SK-N-SH treated with all-trans-retinoic acid at 6 μM for 48 hours (cell line): Measurements from ENCODE around the gene CACNA2D2.

ENCODE experiments used
- PPARA ChIP-seq: fragments of 250-450 bp; sonication (Bioruptor Pico); IDR thresholded peaks from 2 replicates; pipeline ENCODE4 v1.5.0; 2020; ENCODE audit warnings: mild to moderate bottlenecking, borderline replicate concordance
- RARB ChIP-seq: fragments of 250-450 bp; sonication (Bioruptor Pico); IDR thresholded peaks from 2 replicates; pipeline ENCODE4 v1.8.0; 2021; ENCODE audit warnings: mild to moderate bottlenecking, moderate library complexity
- TCF4 ChIP-seq: fragments of 250-450 bp; sonication (Bioruptor Pico); IDR thresholded peaks from 2 replicates; pipeline ENCODE4 v1.8.0; 2021; ENCODE audit warnings: mild to moderate bottlenecking, moderate library complexity, borderline replicate concordance
- ZFP3 ChIP-seq: fragments of 250-450 bp; sonication (Bioruptor Pico); IDR thresholded peaks from 2 replicates; pipeline ENCODE4 v1.5.0; 2020; ENCODE audit warnings: mild to moderate bottlenecking, moderate library complexity
- ZNF565 ChIP-seq: fragments of 450-650 bp; formaldehyde crosslinking; conservative IDR thresholded peaks from 2 replicates; pipeline ENCODE4 v1.5.0; 2020; ENCODE audit warnings: low read depth, mild to moderate bottlenecking, moderate library complexity
- TF ChIP-seq, protein P1 (sequence below): fragments of 250-450 bp; sonication (Bioruptor Pico); IDR thresholded peaks from 2 replicates; pipeline ENCODE4 v1.8.0; 2020; ENCODE audit warnings: mild to moderate bottlenecking, moderate library complexity, borderline replicate concordance

- TF ChIP-seq RARB (no peak), PPARA (CRISPR knock-in tag) (no peak), TCF4 (CRISPR knock-in tag) (no peak), ZFP3 (CRISPR knock-in tag) (no peak), ZNF565 (no peak)
- TF ChIP-seq, protein P1, sequence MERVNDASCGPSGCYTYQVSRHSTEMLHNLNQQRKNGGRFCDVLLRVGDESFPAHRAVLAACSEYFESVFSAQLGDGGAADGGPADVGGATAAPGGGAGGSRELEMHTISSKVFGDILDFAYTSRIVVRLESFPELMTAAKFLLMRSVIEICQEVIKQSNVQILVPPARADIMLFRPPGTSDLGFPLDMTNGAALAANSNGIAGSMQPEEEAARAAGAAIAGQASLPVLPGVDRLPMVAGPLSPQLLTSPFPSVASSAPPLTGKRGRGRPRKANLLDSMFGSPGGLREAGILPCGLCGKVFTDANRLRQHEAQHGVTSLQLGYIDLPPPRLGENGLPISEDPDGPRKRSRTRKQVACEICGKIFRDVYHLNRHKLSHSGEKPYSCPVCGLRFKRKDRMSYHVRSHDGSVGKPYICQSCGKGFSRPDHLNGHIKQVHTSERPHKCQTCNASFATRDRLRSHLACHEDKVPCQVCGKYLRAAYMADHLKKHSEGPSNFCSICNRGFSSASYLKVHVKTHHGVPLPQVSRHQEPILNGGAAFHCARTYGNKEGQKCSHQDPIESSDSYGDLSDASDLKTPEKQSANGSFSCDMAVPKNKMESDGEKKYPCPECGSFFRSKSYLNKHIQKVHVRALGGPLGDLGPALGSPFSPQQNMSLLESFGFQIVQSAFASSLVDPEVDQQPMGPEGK (CRISPR knock-in tag): no peak
Observed at GRCh38 chr3:50519471-50520089, 16.1 kb upstream of the CACNA2D2 start.
